Calu3 (cell line): ENCODE results near the gene C1R. TPM values are rescaled to one million over a fixed set of nuclear protein-coding genes. Genes with fewer than 3 reads are reported as not detected.

Experiments used
- BruUV-seq: library from RNA; stranded (reverse); fragments of 400-500 nt; replicated peaks from 2 replicates; lab custom pipeline; 2021; lab: Mats Ljungman, UMichigan
- CTCF ChIA-PET: fragments of 300-600 bp; sonication (Branson Sonifier 250); formaldehyde crosslinking; loops from one replicate; lab custom pipeline; 2022; ENCODE audit warnings: antibody characterized with exemption; lab: Charles Lee
- DNase-seq: peaks from one replicate; pipeline ENCODE4 v3.0.0; 2022
- H3K27ac Mint-ChIP-seq: one replicate; pipeline ENCODE4 v1.8.0; 2022; ENCODE audit warnings: mixed read lengths; ENCODE audit not compliant: unreplicated experiment
- H3K27me3 Mint-ChIP-seq: one replicate; pipeline ENCODE4 v1.8.0; 2022; ENCODE audit warnings: mixed read lengths; ENCODE audit not compliant: unreplicated experiment
- H3K36me3 Mint-ChIP-seq: one replicate; pipeline ENCODE4 v1.8.0; 2022; ENCODE audit warnings: mild to moderate bottlenecking, moderate library complexity, mixed read lengths; ENCODE audit not compliant: insufficient read depth, unreplicated experiment
- H3K4me1 Mint-ChIP-seq: one replicate; pipeline ENCODE4 v1.8.0; 2022; ENCODE audit warnings: mild to moderate bottlenecking, low read depth, mixed read lengths; ENCODE audit not compliant: unreplicated experiment
- H3K4me3 Mint-ChIP-seq: one replicate; pipeline ENCODE4 v1.8.0; 2022; ENCODE audit warnings: mild to moderate bottlenecking, low read depth, moderate library complexity, mixed read lengths; ENCODE audit not compliant: unreplicated experiment
- H3K9me3 Mint-ChIP-seq: one replicate; pipeline ENCODE4 v1.8.0; 2022; ENCODE audit warnings: low read depth, mixed read lengths; ENCODE audit not compliant: unreplicated experiment
- intact Hi-C: fragments of 100-400 bp; cut with micrococcal nuclease; formaldehyde crosslinking; loops from one replicate; pipeline ENCODE4 v1.10.0; 2022; ENCODE audit not compliant: unreplicated experiment
- total RNA-seq: library from RNA; stranded (reverse); gene quantifications from 2 replicates; pipeline ENCODE4 v1.2.3, GENCODE V29; 2022
- TF ChIP-seq, protein P1 (sequence below): fragments of 200-600 bp; IDR thresholded peaks from one replicate; pipeline ENCODE4 v1.8.0; 2022; ENCODE audit warnings: antibody characterized with exemption; ENCODE audit not compliant: unreplicated experiment

C1R gene
- total RNA-seq, 1 experiment from 2014 or later, result 7.6 TPM

DNA sequence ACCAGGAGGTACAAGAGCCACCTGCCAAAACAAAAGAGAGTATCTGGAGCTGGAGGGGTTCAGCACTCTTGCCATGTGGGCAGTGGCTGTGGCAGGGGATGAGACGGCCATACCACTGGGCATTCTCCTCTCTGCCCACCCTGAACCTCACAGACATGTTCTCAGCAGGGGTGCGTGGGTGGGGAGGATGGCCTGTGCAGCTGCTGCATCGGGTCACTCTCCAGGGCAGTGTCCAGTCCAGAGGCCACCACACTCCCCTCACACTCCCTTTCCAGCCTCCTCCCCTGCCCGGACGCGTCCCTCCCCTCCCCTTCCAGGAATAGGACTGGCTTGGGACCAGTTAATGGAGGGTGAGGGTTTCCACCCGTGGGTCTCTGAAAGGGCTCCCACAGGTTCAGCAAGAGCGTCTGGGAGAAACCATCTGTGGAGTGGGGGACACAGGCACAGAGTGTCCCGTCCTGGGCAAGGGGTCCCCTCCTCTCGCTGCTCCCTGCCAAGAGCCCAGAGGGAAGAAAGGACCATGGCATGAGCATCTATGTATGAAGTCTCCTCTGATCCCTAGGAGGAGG lies 501 bp downstream of the C1R start:
- no peaks in the 10 kb centered on the region for H3K4me1 Mint-ChIP-seq
- H3K9me3 Mint-ChIP-seq, result no peaks in the 10 kb centered on the region
- no peak for DNase-seq
- H3K36me3 Mint-ChIP-seq, result peaks cover 26% of the 10 kb centered on the region
- CTCF ChIA-PET, result interaction anchor here (0.6 kb wide), 1 partner anchor 14 kb away, joined by 3 read pairs; no protein-coding TSS in a partner anchor
- H3K27me3 Mint-ChIP-seq, result peaks cover 56% of the 10 kb centered on the region
- BruUV-seq, result no TSS peak
- TF ChIP-seq, protein P1, sequence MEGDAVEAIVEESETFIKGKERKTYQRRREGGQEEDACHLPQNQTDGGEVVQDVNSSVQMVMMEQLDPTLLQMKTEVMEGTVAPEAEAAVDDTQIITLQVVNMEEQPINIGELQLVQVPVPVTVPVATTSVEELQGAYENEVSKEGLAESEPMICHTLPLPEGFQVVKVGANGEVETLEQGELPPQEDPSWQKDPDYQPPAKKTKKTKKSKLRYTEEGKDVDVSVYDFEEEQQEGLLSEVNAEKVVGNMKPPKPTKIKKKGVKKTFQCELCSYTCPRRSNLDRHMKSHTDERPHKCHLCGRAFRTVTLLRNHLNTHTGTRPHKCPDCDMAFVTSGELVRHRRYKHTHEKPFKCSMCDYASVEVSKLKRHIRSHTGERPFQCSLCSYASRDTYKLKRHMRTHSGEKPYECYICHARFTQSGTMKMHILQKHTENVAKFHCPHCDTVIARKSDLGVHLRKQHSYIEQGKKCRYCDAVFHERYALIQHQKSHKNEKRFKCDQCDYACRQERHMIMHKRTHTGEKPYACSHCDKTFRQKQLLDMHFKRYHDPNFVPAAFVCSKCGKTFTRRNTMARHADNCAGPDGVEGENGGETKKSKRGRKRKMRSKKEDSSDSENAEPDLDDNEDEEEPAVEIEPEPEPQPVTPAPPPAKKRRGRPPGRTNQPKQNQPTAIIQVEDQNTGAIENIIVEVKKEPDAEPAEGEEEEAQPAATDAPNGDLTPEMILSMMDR, result no peak
- peak overlapping the region; percentile 57 for H3K4me3 Mint-ChIP-seq
- H3K27ac Mint-ChIP-seq, result no peak overlapping the region
- intact Hi-C loops, result loop anchor here (1.0 to 5.0 kb wide), 3 partner anchors 31 to 147 kb away; partner anchors contain the start of genes C12orf57, C1S and LPCAT3

DNA sequence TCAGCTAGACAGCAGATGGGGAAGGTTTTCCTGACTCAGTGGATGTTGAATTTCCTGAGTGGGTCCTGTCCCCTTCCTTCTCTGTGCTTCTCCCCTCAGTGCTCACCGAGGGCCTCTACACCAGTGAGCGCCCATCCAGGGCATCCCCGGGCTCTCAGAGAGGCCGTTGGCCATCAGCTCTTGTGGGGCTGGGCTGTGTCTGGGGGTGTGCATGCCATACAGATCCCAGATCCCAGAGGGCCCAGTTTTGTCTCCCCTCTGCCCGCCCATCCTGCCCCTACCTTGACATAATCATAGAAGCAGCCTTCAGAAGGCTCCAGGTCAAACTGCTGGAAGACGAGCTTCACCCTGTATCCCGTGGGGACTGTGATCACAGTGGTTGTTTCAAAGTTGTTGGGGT lies 1.1 kb downstream of the C1R start:
- intact Hi-C loops, result loop anchor here (5.0 kb wide), 1 partner anchor 74 kb away; the partner anchor contains the start of gene LPCAT3
- TF ChIP-seq, protein P1, result no peak
- Mint-ChIP-seq H3K27me3 (peaks cover 62% of the 10 kb centered on the region), H3K36me3 (peaks cover 21% of the 10 kb centered on the region), H3K4me1 (no peaks in the 10 kb centered on the region), H3K9me3 (no peaks in the 10 kb centered on the region), H3K4me3 (no peak overlapping the region), H3K27ac (no peak overlapping the region)
- CTCF ChIA-PET, result interaction anchor here (0.6 kb wide), 1 partner anchor 13 kb away, joined by 3 read pairs; no protein-coding TSS in a partner anchor
- DNase-seq, result no peak
- BruUV-seq, result no TSS peak

DNA sequence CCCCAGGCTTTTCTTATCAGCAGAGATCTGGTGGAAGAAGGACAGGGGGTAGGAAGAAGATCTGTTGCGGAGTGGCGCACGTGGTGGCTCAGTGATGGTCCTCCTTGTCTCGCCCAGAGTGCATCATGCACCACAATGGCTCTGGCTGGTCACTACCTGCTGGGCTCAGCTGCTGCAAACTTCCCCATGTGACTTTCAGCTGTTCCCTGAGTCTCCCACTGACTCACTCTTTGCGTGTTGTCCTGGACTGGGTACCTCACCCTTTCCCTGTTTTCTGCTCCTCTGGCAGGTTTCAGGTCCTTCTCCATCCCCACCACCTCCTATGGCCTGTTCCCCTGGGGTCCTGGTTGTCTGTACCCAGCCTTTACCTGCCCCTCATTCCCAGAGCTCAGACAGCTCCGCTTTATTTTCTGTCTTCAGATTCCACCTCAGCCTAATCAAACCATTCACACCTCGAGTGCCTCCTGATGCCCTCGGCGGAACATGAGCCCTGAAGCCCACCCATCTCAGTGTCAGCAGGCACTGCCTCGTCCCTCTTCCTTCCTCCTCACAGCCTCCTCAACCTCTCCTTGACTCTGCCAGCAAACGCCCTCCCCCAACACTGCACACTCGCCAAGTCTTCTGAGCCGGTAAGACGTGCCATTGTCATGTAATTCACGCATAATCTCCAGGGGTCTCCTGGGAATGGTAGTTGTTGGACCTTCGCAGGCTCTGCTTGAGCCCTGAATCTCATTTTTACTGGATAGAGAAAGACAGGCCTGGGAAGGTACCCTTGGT lies 1.8 kb downstream of the C1R start:
- no peaks in the 10 kb centered on the region for H3K9me3 Mint-ChIP-seq
- BruUV-seq, result no TSS peak
- no peak for DNase-seq
- TF ChIP-seq, protein P1, result no peak
- intact Hi-C loops, result loop anchor here (5.0 kb wide), 1 partner anchor 73 kb away; the partner anchor contains the start of gene LPCAT3
- H3K4me1 Mint-ChIP-seq, result no peaks in the 10 kb centered on the region
- H3K36me3 Mint-ChIP-seq, result peaks cover 16% of the 10 kb centered on the region
- peaks cover 62% of the 10 kb centered on the region for H3K27me3 Mint-ChIP-seq
- CTCF ChIA-PET, result no interaction called here
- no peak overlapping the region for H3K27ac Mint-ChIP-seq
- no peak overlapping the region for H3K4me3 Mint-ChIP-seq

DNA sequence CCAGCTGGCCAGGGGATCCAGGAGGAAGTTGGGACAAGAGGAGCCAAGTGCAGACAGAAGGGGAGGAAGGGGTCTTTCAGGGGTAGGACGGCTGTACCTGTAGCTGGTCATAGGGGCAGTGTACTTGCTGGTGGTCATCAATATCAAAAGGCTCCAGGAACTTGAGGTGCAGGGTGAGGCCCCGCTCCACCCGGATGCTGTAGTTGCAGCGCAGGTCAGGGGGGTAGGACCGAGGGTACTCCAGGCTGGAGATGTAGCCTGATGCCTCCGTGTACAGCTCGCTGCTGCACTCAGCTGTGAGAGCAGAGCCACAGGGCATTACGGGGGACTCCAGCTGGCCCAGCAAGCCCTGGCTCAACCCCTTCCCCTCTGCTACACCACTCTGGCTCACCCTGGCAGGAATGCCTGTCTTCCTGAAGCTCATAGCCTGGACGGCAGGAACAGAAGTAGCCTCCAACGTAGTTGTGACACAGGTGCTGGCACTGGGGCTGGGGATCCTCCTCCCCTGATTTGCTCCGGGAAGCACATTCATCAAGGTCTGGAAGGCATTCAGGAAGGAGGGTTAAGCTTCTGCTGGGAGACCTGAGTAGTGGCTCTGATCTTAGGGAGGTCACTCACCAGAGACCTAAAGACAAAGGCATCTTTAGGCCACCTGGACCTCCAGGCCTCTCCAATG lies 2.9 kb downstream of the C1R start:
- Mint-ChIP-seq H3K4me3 (no peak overlapping the region), H3K36me3 (peaks cover 11% of the 10 kb centered on the region), H3K9me3 (no peaks in the 10 kb centered on the region), H3K27ac (no peak overlapping the region), H3K4me1 (no peaks in the 10 kb centered on the region), H3K27me3 (peaks cover 60% of the 10 kb centered on the region)
- TF ChIP-seq, protein P1, result no peak
- BruUV-seq, result no TSS peak
- no peak for DNase-seq
- CTCF ChIA-PET, result no interaction called here
- intact Hi-C loops, result no loop called here
